H1 (cell line): ENCODE data around the gene ZNF500. TPM values are rescaled to one million over a fixed set of nuclear protein-coding genes. Genes with fewer than 3 reads are reported as not detected.

Experiments
- ASH2L ChIP-seq: fragments of 200-600, 300-600 bp; sonication (generic); IDR thresholded peaks from one replicate; pipeline ENCODE4 v1.7.1; 2017; ENCODE audit warnings: low read length
- CTBP2 ChIP-seq: IDR thresholded peaks from 2 replicates; pipeline ENCODE4 v1.7.0; 2011; ENCODE audit warnings: borderline replicate concordance, mild to moderate bottlenecking, moderate library complexity, mixed read lengths, low read length; ENCODE audit not compliant: insufficient read depth, insufficient read length
- EGR1 ChIP-seq: IDR thresholded peaks from 2 replicates; pipeline ENCODE4 v1.6.1; 2011; ENCODE audit warnings: low read depth, low read length, borderline replicate concordance
- NRF1 ChIP-seq: IDR thresholded peaks from 2 replicates; pipeline ENCODE4 v1.6.1; 2011; ENCODE audit warnings: mild to moderate bottlenecking, low read depth, low read length, improper control_type of control experiment
- POLR2AphosphoS5 ChIP-seq: IDR thresholded peaks from 2 replicates; pipeline ENCODE4 v1.6.1; 2011; ENCODE audit warnings: low read depth, low read length
- RBBP5 ChIP-seq: IDR thresholded peaks from 2 replicates; pipeline ENCODE4 v1.7.1; 2012; ENCODE audit warnings: low read depth, mild to moderate bottlenecking, inconsistent platforms, low read length, moderate library complexity, borderline replicate concordance
- RNF2 ChIP-seq: fragments of 200-900, 300-1000 bp; sonication (generic); IDR thresholded peaks from 2 replicates; pipeline ENCODE4 v1.7.1; 2016; ENCODE audit warnings: borderline replicate concordance, low read depth, mild to moderate bottlenecking, antibody characterized with exemption, low read length; ENCODE audit not compliant: poor library complexity, severe bottlenecking; ENCODE audit errors: missing control alignments
- SIX5 ChIP-seq: IDR thresholded peaks from 2 replicates; pipeline ENCODE4 v1.6.1; 2011; ENCODE audit warnings: mild to moderate bottlenecking, low read depth, low read length
- SRF ChIP-seq: IDR thresholded peaks from 2 replicates; pipeline ENCODE4 v1.6.1; 2011; ENCODE audit warnings: mild to moderate bottlenecking, low read depth, low read length, moderate library complexity
- YY1 ChIP-seq: IDR thresholded peaks from 2 replicates; pipeline ENCODE4 v1.6.1; 2011; ENCODE audit warnings: low read depth, mild to moderate bottlenecking, low read length
- polyA plus RNA-seq, 7 experiments: library from polyadenylated mRNA; depleted of rRNA in 3 of 7; stranded (reverse) in 5 of 7; unstranded in 2 of 7; fragments of >200 nt in 5 of 7; fragments of 200-250 nt in 2 of 7; gene quantifications; 1 replicate in 5 of 7; 2 replicates in 1 of 7; 4 replicates in 1 of 7; pipeline versions ENCODE4 v1.2.1 to v1.2.3, GENCODE V29; 2011 to 2013; ENCODE audit warnings: missing spikeins in 2 of 7, mixed read lengths in 2 of 7
- total RNA-seq: library from RNA; stranded (reverse); fragmentation: NEBNext Ultra II Directional; extraction: Animal tissue kit (Norgen Biotek cat#: 25700); gene quantifications from 2 replicates; pipeline ENCODE4 v1.2.1, GENCODE V29; 2021
- TF ChIP-seq, protein P1 (sequence below): fragments of 300-600 bp; sonication (generic); IDR thresholded peaks from 2 replicates; pipeline ENCODE4 v1.7.1; 2012; ENCODE audit warnings: low read length, moderate library complexity, mild to moderate bottlenecking, inconsistent platforms; ENCODE audit not compliant: insufficient replicate concordance

ZNF500 gene
- total and polyA plus RNA-seq, 2 of the 8 experiments (the other 6 are each of a cell fraction or from before 2014, with no cell fraction given), result 10.3 to 10.4 TPM

DNA sequence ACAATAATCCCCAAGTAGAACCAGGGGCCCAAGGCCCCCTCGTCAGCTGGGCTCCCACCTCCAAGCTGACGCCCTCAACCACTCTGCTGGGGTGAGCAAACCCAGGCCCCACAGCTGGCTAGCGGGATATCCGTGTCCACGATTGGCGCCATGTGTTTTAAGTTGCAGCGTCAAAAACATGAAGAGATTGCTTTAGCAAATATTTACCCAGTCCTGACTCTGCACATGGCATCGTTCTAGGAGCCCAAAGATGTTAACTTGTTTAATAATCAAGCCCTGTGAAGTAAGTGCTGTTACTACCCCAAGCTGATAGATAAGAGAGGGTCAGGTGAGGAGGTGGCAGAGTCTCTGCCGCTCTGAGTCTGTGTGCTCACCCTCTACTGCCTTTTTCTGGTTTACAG, 21.5 kb upstream of the ZNF500 start (continued):
- TF ChIP-seq, protein P1, sequence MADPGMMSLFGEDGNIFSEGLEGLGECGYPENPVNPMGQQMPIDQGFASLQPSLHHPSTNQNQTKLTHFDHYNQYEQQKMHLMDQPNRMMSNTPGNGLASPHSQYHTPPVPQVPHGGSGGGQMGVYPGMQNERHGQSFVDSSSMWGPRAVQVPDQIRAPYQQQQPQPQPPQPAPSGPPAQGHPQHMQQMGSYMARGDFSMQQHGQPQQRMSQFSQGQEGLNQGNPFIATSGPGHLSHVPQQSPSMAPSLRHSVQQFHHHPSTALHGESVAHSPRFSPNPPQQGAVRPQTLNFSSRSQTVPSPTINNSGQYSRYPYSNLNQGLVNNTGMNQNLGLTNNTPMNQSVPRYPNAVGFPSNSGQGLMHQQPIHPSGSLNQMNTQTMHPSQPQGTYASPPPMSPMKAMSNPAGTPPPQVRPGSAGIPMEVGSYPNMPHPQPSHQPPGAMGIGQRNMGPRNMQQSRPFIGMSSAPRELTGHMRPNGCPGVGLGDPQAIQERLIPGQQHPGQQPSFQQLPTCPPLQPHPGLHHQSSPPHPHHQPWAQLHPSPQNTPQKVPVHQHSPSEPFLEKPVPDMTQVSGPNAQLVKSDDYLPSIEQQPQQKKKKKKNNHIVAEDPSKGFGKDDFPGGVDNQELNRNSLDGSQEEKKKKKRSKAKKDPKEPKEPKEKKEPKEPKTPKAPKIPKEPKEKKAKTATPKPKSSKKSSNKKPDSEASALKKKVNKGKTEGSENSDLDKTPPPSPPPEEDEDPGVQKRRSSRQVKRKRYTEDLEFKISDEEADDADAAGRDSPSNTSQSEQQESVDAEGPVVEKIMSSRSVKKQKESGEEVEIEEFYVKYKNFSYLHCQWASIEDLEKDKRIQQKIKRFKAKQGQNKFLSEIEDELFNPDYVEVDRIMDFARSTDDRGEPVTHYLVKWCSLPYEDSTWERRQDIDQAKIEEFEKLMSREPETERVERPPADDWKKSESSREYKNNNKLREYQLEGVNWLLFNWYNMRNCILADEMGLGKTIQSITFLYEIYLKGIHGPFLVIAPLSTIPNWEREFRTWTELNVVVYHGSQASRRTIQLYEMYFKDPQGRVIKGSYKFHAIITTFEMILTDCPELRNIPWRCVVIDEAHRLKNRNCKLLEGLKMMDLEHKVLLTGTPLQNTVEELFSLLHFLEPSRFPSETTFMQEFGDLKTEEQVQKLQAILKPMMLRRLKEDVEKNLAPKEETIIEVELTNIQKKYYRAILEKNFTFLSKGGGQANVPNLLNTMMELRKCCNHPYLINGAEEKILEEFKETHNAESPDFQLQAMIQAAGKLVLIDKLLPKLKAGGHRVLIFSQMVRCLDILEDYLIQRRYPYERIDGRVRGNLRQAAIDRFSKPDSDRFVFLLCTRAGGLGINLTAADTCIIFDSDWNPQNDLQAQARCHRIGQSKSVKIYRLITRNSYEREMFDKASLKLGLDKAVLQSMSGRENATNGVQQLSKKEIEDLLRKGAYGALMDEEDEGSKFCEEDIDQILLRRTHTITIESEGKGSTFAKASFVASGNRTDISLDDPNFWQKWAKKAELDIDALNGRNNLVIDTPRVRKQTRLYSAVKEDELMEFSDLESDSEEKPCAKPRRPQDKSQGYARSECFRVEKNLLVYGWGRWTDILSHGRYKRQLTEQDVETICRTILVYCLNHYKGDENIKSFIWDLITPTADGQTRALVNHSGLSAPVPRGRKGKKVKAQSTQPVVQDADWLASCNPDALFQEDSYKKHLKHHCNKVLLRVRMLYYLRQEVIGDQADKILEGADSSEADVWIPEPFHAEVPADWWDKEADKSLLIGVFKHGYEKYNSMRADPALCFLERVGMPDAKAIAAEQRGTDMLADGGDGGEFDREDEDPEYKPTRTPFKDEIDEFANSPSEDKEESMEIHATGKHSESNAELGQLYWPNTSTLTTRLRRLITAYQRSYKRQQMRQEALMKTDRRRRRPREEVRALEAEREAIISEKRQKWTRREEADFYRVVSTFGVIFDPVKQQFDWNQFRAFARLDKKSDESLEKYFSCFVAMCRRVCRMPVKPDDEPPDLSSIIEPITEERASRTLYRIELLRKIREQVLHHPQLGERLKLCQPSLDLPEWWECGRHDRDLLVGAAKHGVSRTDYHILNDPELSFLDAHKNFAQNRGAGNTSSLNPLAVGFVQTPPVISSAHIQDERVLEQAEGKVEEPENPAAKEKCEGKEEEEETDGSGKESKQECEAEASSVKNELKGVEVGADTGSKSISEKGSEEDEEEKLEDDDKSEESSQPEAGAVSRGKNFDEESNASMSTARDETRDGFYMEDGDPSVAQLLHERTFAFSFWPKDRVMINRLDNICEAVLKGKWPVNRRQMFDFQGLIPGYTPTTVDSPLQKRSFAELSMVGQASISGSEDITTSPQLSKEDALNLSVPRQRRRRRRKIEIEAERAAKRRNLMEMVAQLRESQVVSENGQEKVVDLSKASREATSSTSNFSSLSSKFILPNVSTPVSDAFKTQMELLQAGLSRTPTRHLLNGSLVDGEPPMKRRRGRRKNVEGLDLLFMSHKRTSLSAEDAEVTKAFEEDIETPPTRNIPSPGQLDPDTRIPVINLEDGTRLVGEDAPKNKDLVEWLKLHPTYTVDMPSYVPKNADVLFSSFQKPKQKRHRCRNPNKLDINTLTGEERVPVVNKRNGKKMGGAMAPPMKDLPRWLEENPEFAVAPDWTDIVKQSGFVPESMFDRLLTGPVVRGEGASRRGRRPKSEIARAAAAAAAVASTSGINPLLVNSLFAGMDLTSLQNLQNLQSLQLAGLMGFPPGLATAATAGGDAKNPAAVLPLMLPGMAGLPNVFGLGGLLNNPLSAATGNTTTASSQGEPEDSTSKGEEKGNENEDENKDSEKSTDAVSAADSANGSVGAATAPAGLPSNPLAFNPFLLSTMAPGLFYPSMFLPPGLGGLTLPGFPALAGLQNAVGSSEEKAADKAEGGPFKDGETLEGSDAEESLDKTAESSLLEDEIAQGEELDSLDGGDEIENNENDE, result no peak
- TF ChIP-seq NRF1 (no peak), CTBP2 (no peak), RNF2 (no peak), RBBP5 (no peak), ASH2L (no peak), EGR1 (no peak), SRF (no peak), YY1 (no peak), POLR2AphosphoS5 (no peak), SIX5 (no peak)
